Esophagus mucosa (tissue), 1 donor: ENCODE results near the gene PPP6R3. TPM values are rescaled to one million over a fixed set of nuclear protein-coding genes. Genes with fewer than 3 reads are reported as not detected.
"Not testable (repeated sequence)": the region's sequence is repeated elsewhere in the genome, so short reads cannot be mapped to it uniquely, and the experiment has no call there.

ENCODE experiments used
- ATAC-seq: fragments of 200-7000 bp; cut with Tn5 transposase; one replicate; pipeline ENCODE4 v1.9.1; 2020
- total RNA-seq: library from RNA; stranded (reverse); gene quantifications from one replicate; pipeline ENCODE4 v1.2.4, GENCODE V29; 2023
- donor health status: DM: yes; HTN: yes; CAD: no.

PPP6R3 gene
- total RNA-seq, 1 donor from 2014 or later, result 59.8 TPM

DNA sequence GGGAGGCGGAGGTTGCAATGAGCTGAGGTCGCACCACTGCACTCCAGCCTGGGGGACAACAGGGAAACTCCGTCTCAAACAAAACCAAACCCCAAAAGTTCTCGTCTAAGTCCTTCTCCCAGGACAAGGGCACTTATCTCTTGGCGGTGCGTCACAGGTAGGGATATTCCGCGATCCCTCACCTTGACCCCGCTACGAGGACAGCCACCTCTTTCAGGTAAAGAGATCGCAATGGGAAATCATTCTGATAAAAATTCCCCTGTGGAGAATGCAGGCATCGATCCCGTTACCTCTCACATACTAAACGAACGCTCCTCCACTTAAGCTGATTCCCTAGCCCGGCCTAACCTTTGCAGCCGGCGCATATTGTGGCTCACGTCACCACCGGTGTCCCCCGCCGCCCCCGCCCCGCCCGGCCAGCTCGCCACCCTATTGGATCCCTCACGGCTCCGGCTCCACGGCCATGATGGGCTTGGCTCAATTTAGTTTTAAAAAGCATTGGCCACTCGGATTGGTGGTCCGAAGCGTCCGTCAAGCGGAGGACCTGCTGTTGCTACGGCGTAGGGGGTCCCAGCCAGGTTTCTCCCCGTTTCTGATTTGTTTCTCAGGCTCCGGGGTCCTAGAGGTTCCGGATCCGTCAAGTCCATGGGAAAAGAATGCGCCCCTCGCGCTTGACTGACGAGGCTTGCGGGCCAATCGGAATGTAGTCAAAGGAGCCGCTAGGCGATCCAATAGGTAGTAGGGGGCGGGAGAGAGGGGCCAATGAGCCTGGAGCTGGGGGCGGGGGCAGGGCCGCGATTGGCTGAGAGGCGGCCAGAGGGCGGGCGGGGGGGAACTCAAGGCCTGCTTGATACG is 439 bp upstream of the PPP6R3 start:
- peak; percentile 95 for ATAC-seq

GRCh38 chr11:68461575-68461917 is 994 bp downstream of the PPP6R3 start:
- no peak for ATAC-seq

DNA sequence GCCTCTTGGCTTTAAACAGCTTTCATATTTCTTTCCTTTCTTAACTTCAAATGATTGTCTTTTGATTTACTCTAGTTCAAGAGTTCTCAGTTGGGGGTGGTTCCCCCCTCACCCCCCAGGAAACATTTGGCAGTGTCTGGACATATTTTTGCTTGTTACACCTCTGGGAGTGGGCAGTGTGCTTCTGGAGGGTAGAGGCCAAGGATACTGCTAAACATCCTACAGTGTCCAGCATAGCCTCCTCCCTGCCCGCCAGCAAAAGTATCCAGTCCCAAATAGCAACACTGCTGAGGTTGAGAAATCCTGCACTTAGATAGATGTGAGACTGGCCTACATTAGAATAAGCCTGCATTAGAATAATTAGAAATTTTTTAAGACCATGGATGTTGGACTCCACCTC is 3.2 kb downstream of the PPP6R3 start:
- no peak for ATAC-seq

DNA sequence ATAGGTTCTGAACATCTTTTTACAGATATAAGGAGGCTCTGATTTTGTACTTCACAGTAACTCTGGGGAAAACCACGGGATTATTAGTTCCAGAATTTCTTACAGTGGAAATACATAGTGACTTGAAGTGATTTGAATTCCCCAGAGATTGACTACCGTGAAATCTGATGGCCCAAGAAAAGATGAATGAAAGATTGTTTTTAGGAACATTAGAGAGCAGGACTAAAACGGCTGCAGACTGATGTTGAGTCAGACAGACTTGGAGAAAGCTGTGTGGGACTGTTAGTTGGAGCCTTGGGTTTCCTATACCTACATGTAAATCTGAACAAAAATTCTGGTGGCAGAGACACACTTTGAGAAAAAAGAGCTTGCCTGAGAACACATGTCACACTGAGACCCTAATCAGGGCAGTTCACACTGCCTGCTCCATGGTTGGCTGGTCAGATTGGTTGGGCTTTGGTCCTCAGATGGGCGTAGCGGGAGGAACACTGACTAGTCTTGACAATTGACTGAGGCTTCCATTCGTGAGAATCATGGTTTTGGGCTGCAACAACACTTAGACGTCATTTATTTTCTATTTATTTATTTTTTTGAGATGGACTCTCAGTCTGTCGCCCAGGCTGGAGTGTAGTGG is 6.8 kb downstream of the PPP6R3 start:
- ATAC-seq, result no peak

- peak; percentile 7 for ATAC-seq
These were observed 7.8 kb downstream of the PPP6R3 start for GRCh38 chr11:68468217-68468828.

GRCh38 chr11:68469122-68469521 is 8.6 kb downstream of the PPP6R3 start:
- ATAC-seq, result no peak

GRCh38 chr11:68469642-68470041 is 9.1 kb downstream of the PPP6R3 start:
- no peak for ATAC-seq

GRCh38 chr11:68470304-68470811 is 9.8 kb downstream of the PPP6R3 start:
- ATAC-seq, result no peak

GRCh38 chr11:68471360-68472340 is 11.1 kb downstream of the PPP6R3 start:
- ATAC-seq, result no peak

GRCh38 chr11:68472778-68473177 is 12.2 kb downstream of the PPP6R3 start:
- no peak for ATAC-seq

DNA sequence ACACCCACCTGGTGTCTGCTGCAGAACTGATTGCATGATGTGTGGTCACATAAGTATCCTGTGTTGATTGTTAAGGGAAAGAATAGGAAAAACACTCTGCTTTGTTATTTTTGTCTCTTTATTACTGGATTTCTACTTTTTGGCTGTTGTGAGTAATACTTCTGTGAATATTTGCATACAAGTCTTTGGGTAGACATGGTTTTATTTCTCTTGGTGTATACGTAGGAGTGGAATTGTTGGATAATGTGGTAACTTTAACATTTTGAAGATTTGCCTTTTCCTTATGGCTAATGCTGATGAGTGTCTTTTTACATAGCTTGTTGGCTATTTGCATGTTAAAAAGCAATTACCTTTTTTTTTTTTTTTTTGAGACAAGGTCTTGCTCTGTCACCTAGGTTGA is 13.1 kb downstream of the PPP6R3 start:
- ATAC-seq, result no peak

DNA sequence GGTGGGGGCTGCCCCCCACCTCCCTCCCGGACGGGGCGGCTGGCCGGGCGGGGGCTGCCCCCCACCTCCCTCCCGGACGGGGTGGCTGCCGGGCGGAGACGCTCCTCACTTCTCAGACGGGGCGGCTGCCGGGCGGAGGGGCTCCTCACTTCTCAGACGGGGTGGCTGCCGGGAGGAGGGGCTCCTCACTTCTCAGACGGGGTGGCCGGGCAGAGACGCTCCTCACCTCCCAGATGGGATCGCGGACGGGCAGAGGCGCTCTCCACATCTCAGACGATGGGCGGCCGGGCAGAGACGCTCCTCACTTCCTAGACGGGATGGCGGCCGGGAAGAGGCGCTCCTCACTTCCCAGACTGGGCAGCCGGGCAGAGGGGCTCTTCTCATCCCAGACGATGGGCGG is 15.1 kb downstream of the PPP6R3 start:
- not testable (repeated sequence) for ATAC-seq

GRCh38 chr11:68479390-68479789 is 18.8 kb downstream of the PPP6R3 start:
- ATAC-seq, result no peak

DNA sequence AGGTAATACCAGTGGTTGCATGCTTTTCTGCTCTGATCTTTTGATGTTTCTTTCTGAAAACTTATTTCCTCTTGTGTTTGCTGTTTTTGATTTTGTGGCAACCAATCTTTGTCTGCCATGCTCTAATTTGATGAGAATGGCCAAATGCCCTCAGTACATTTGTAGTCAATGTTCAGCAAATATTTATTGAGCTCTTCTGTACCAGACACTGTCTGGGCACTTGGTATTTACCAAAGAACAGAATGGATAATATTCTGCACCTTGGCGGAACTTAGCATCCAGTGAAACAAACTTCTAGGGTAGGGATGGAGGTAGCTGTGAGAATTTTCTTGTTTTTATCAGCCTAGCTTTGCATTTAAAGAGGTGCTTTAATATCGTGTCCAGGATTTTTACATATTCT is 19.6 kb downstream of the PPP6R3 start:
- ATAC-seq, result no peak

DNA sequence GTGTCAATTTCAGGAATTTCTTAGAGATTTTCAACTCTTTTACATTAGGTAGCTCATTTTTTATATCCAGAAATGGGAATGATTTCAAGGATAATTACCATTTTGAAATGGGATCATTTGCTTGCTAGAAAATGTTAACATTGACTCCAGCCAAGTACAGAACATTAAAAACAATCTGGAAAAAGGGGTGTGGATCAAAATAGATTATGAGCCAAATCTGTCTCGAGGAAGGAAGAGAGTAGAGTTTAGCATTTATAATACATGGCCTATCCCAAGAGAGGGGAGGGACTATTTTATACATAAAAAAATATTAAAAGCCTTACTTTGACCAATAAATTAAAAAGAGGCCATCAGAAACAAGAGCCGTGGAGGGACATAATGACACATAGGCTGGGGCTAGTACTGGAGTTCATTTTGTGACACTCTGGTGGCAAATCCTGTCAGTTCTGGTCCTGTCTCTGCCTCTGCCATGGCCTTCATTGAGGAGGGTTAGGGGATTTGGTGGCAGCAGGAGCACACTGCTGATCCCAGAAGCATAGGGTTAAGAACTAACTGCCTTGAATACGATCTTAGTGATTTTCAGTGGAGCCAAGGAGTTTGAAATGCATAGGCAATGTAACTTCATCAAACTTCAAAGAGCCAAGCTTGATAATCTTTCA is 20.4 kb downstream of the PPP6R3 start:
- no peak for ATAC-seq

GRCh38 chr11:68481579-68482240 is 21.2 kb downstream of the PPP6R3 start:
- ATAC-seq, result no peak

DNA sequence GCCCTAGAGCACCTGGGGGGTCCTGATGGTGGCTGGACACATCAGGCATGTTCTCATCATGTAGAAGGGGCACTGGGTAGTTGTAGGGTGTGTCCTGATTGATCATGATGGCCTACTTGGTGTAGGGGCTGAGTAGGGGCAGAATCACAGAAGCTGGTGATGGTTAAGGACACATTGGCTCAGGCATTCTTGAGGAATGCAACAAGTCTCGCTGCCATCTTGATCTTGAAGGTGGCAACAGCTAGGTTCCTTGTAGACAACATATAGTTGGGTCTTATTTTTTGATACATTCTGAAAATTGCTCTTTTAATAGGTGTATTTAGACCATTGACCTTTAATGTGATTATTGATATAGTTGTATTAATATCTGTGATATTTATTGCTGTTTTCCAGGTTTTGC is 28.1 kb downstream of the PPP6R3 start:
- ATAC-seq, result no peak

- ATAC-seq, result no peak
These were observed 34.7 kb downstream of the PPP6R3 start for GRCh38 chr11:68495220-68495729.

DNA sequence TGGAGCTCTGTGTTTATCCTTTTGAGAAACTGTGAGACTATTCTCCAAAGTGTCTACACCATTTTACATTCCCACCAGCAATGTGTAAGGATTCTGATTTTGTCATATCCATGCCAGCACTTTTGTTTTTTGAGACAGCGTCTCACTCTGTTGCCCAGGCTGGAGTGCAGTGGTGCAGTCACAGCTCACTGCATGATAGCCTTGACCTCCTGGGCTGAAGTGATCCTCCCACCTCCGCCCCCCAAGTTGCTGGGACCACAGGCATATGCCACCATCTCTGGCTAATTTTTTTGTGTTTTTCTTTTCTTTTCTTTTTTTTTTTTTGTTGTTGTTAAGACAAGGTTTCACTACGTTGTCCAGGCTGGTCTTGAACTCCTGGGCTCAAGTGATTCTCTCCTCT is 35.3 kb downstream of the PPP6R3 start:
- ATAC-seq, result no peak

GRCh38 chr11:68497761-68498160 is 37.2 kb downstream of the PPP6R3 start:
- no peak for ATAC-seq

DNA sequence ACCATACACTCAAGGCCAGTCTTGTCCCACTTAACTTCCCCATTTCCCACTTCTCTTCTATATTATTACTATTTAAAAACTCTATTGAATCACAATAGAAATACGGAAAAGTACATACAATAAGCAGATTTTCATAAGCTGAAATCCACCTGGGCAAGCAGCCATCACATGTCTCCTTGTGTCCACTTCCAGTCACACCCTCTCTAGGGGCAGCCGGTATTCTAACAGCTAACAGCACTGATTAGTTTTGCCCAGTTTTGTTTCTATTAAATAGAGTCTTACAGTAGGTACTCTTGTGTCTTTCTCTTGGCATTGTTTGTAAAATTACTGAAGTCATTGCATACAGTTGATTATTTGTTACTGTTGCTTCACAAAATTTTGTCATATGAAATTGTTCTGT is 37.8 kb downstream of the PPP6R3 start:
- no peak for ATAC-seq
